ENCODE results near the gene OPHN1. TPM values are rescaled to one million over a fixed set of nuclear protein-coding genes. Genes with fewer than 3 reads are reported as not detected.

Gene OPHN1
- total and polyA plus RNA-seq, 2 experiments from 2014 or later, result 2.2 to 3.8 TPM

DNA sequence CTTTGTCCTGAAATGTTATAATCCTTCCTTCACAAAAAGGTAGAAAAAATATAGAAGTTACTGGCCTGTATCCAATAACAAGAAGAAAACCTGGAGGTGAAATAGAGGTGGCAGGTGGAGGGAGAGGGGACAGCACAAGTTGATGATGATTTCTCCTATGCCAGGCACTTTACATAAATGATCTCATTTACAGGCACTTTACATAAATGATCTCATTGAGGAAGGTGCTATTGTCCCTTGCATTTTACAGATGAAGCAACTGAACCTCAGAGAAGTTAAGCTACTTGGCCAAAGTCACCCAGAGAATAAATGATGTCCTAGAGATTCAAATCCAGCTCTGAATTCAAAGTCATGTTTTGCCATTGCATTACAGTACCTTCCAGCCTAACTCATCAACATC lies 7.1 kb upstream of the OPHN1 start:
- Mint-ChIP-seq H3K27ac (no peak overlapping the region), H3K27me3 (ENCODE audit: insufficient read depth, low read depth, poor library complexity) (no peaks in the 10 kb centered on the region), H3K9me3 (no peaks in the 10 kb centered on the region), H3K4me1 (no peaks in the 10 kb centered on the region), H3K4me3 (no peak overlapping the region), H3K36me3 (ENCODE audit: low read depth) (no peaks in the 10 kb centered on the region)
- no peaks in the 10 kb centered on the region for H3K9me2 ChIP-seq (ENCODE audit: insufficient read depth)
- H3K27ac ChIP-seq (ENCODE audit: low read depth), result no peak overlapping the region
- H3F3A ChIP-seq (replicated peaks; ENCODE audit: low read depth), result no peaks in the 10 kb centered on the region
- no peaks in the 10 kb centered on the region for H3K36me3 ChIP-seq (ENCODE audit: insufficient read depth)
- no peaks in the 10 kb centered on the region for H3K4me1 ChIP-seq (ENCODE audit: insufficient read depth)
- DNase-seq (ENCODE audit: low spot score) (no peak), ATAC-seq (no peak)
- no peaks in the 10 kb centered on the region for H3K79me2 ChIP-seq (replicated peaks; ENCODE audit: insufficient read depth)
- TF ChIP-seq POLR2AphosphoS5 (IDR thresholded peaks at IDR 0.05; ENCODE audit: low read depth) (no peak), JUNB (IDR thresholded peaks at IDR 0.05; ENCODE audit: unreplicated experiment) (no peak), ZNF114 (CRISPR knock-in tag; IDR thresholded peaks at IDR 0.05) (no peak), NANOG (IDR thresholded peaks at IDR 0.05; ENCODE audit: borderline replicate concordance) (no peak), STAT1 (IDR thresholded peaks at IDR 0.05; ENCODE audit: unreplicated experiment) (no peak), ZNF331 (CRISPR knock-in tag; IDR thresholded peaks at IDR 0.05; ENCODE audit: low read depth) (no peak), CREB1 (CRISPR knock-in tag; IDR thresholded peaks at IDR 0.05; ENCODE audit: low read depth) (no peak), EZH2 (IDR thresholded peaks at IDR 0.05; ENCODE audit: low read depth, unreplicated experiment) (no peak), EZH2phosphoT487 (IDR thresholded peaks at IDR 0.05; ENCODE audit: unreplicated experiment) (no peak)
- TF ChIP-seq, protein P1, sequence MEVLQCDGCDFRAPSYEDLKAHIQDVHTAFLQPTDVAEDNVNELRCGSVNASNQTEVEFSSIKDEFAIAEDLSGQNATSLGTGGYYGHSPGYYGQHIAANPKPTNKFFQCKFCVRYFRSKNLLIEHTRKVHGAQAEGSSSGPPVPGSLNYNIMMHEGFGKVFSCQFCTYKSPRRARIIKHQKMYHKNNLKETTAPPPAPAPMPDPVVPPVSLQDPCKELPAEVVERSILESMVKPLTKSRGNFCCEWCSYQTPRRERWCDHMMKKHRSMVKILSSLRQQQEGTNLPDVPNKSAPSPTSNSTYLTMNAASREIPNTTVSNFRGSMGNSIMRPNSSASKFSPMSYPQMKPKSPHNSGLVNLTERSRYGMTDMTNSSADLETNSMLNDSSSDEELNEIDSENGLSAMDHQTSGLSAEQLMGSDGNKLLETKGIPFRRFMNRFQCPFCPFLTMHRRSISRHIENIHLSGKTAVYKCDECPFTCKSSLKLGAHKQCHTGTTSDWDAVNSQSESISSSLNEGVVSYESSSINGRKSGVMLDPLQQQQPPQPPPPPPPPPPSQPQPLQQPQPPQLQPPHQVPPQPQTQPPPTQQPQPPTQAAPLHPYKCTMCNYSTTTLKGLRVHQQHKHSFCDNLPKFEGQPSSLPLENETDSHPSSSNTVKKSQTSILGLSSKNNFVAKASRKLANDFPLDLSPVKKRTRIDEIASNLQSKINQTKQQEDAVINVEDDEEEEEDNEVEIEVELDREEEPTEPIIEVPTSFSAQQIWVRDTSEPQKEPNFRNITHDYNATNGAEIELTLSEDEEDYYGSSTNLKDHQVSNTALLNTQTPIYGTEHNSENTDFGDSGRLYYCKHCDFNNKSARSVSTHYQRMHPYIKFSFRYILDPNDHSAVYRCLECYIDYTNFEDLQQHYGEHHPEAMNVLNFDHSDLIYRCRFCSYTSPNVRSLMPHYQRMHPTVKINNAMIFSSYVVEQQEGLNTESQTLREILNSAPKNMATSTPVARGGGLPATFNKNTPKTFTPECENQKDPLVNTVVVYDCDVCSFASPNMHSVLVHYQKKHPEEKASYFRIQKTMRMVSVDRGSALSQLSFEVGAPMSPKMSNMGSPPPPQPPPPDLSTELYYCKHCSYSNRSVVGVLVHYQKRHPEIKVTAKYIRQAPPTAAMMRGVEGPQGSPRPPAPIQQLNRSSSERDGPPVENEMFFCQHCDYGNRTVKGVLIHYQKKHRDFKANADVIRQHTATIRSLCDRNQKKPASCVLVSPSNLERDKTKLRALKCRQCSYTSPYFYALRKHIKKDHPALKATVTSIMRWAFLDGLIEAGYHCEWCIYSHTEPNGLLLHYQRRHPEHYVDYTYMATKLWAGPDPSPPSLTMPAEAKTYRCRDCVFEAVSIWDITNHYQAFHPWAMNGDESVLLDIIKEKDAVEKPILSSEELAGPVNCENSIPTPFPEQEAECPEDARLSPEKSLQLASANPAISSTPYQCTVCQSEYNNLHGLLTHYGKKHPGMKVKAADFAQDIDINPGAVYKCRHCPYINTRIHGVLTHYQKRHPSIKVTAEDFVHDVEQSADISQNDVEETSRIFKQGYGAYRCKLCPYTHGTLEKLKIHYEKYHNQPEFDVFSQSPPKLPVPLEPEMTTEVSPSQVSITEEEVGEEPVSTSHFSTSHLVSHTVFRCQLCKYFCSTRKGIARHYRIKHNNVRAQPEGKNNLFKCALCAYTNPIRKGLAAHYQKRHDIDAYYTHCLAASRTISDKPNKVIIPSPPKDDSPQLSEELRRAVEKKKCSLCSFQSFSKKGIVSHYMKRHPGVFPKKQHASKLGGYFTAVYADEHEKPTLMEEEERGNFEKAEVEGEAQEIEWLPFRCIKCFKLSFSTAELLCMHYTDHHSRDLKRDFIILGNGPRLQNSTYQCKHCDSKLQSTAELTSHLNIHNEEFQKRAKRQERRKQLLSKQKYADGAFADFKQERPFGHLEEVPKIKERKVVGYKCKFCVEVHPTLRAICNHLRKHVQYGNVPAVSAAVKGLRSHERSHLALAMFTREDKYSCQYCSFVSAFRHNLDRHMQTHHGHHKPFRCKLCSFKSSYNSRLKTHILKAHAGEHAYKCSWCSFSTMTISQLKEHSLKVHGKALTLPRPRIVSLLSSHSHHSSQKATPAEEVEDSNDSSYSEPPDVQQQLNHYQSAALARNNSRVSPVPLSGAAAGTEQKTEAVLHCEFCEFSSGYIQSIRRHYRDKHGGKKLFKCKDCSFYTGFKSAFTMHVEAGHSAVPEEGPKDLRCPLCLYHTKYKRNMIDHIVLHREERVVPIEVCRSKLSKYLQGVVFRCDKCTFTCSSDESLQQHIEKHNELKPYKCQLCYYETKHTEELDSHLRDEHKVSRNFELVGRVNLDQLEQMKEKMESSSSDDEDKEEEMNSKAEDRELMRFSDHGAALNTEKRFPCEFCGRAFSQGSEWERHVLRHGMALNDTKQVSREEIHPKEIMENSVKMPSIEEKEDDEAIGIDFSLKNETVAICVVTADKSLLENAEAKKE (CRISPR knock-in tag; IDR thresholded peaks at IDR 0.05), result no peak
- TF ChIP-seq, protein P2, sequence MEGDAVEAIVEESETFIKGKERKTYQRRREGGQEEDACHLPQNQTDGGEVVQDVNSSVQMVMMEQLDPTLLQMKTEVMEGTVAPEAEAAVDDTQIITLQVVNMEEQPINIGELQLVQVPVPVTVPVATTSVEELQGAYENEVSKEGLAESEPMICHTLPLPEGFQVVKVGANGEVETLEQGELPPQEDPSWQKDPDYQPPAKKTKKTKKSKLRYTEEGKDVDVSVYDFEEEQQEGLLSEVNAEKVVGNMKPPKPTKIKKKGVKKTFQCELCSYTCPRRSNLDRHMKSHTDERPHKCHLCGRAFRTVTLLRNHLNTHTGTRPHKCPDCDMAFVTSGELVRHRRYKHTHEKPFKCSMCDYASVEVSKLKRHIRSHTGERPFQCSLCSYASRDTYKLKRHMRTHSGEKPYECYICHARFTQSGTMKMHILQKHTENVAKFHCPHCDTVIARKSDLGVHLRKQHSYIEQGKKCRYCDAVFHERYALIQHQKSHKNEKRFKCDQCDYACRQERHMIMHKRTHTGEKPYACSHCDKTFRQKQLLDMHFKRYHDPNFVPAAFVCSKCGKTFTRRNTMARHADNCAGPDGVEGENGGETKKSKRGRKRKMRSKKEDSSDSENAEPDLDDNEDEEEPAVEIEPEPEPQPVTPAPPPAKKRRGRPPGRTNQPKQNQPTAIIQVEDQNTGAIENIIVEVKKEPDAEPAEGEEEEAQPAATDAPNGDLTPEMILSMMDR (conservative IDR thresholded peaks at IDR 0.05; ENCODE audit: low read depth in 2 of 2), result no peak
- TF ChIP-seq, protein P3, sequence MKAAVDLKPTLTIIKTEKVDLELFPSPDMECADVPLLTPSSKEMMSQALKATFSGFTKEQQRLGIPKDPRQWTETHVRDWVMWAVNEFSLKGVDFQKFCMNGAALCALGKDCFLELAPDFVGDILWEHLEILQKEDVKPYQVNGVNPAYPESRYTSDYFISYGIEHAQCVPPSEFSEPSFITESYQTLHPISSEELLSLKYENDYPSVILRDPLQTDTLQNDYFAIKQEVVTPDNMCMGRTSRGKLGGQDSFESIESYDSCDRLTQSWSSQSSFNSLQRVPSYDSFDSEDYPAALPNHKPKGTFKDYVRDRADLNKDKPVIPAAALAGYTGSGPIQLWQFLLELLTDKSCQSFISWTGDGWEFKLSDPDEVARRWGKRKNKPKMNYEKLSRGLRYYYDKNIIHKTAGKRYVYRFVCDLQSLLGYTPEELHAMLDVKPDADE (IDR thresholded peaks at IDR 0.05), result no peak
- TF ChIP-seq, protein P4, sequence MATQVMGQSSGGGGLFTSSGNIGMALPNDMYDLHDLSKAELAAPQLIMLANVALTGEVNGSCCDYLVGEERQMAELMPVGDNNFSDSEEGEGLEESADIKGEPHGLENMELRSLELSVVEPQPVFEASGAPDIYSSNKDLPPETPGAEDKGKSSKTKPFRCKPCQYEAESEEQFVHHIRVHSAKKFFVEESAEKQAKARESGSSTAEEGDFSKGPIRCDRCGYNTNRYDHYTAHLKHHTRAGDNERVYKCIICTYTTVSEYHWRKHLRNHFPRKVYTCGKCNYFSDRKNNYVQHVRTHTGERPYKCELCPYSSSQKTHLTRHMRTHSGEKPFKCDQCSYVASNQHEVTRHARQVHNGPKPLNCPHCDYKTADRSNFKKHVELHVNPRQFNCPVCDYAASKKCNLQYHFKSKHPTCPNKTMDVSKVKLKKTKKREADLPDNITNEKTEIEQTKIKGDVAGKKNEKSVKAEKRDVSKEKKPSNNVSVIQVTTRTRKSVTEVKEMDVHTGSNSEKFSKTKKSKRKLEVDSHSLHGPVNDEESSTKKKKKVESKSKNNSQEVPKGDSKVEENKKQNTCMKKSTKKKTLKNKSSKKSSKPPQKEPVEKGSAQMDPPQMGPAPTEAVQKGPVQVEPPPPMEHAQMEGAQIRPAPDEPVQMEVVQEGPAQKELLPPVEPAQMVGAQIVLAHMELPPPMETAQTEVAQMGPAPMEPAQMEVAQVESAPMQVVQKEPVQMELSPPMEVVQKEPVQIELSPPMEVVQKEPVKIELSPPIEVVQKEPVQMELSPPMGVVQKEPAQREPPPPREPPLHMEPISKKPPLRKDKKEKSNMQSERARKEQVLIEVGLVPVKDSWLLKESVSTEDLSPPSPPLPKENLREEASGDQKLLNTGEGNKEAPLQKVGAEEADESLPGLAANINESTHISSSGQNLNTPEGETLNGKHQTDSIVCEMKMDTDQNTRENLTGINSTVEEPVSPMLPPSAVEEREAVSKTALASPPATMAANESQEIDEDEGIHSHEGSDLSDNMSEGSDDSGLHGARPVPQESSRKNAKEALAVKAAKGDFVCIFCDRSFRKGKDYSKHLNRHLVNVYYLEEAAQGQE (IDR thresholded peaks at IDR 0.05; ENCODE audit: unreplicated experiment), result no peak
- H4K20me1 ChIP-seq (replicated peaks; ENCODE audit: insufficient read depth), result no peaks in the 10 kb centered on the region
- no peaks in the 10 kb centered on the region for H3K27me3 ChIP-seq (ENCODE audit: insufficient read depth)
- no peak overlapping the region for H2AFZ ChIP-seq
- H3K4me2 ChIP-seq, result no peak overlapping the region
- no peak overlapping the region for H3K4me3 ChIP-seq
